ENCODE data around the gene EPB41L3. TPM values are rescaled to one million over a fixed set of nuclear protein-coding genes. Genes with fewer than 3 reads are reported as not detected.

EPB41L3 gene
- total RNA-seq, 1 donor from 2014 or later: 2.8 TPM

GRCh38 chr18:5456577-5457461 lies 87.0 kb downstream of the EPB41L3 start:
- intact Hi-C loops (cut with micrococcal nuclease): loop anchor here (1.0 to 10.0 kb wide), 6 partner anchors 90 to 408 kb away; no protein-coding TSS in a partner anchor

GRCh38 chr18:5455674-5456073 lies 88.1 kb downstream of the EPB41L3 start:
- intact Hi-C loops (cut with micrococcal nuclease): loop anchor here (1.0 to 10.0 kb wide), 6 partner anchors 91 to 409 kb away; no protein-coding TSS in a partner anchor

GRCh38 chr18:5452943-5453443 lies 90.8 kb downstream of the EPB41L3 start:
- intact Hi-C loops (cut with micrococcal nuclease): loop anchor here (10.0 kb wide), 1 partner anchor 412 kb away; no protein-coding TSS in a partner anchor

- intact Hi-C loops (cut with micrococcal nuclease): loop anchor here (10.0 kb wide), 1 partner anchor 413 kb away; no protein-coding TSS in a partner anchor
Observed at GRCh38 chr18:5451871-5452270, 91.9 kb downstream of the EPB41L3 start.

GRCh38 chr18:5451150-5451549 lies 92.6 kb downstream of the EPB41L3 start:
- intact Hi-C loops (cut with micrococcal nuclease): loop anchor here (10.0 kb wide), 1 partner anchor 414 kb away; no protein-coding TSS in a partner anchor

GRCh38 chr18:5449858-5450509 lies 93.8 kb downstream of the EPB41L3 start:
- intact Hi-C loops (cut with micrococcal nuclease): loop anchor here (10.0 kb wide), 1 partner anchor 415 kb away; no protein-coding TSS in a partner anchor

GRCh38 chr18:5447442-5447841 lies 96.4 kb downstream of the EPB41L3 start:
- intact Hi-C loops (cut with micrococcal nuclease): no loop called here

GRCh38 chr18:5444847-5445246 lies 99.0 kb downstream of the EPB41L3 start:
- intact Hi-C loops (cut with micrococcal nuclease): no loop called here

- intact Hi-C loops (cut with micrococcal nuclease): no loop called here
Observed at GRCh38 chr18:5444269-5444668, 99.5 kb downstream of the EPB41L3 start.

- intact Hi-C loops (cut with micrococcal nuclease): no loop called here
Observed at GRCh38 chr18:5439986-5440696, 103.7 kb downstream of the EPB41L3 start.

GRCh38 chr18:5434425-5434824 lies 109.4 kb downstream of the EPB41L3 start:
- intact Hi-C loops (cut with micrococcal nuclease): no loop called here

GRCh38 chr18:5431836-5432575 lies 111.8 kb downstream of the EPB41L3 start:
- intact Hi-C loops (cut with micrococcal nuclease): no loop called here

- intact Hi-C loops (cut with micrococcal nuclease): no loop called here
Observed at GRCh38 chr18:5430131-5430530, 113.7 kb downstream of the EPB41L3 start.

- intact Hi-C loops (cut with micrococcal nuclease): loop anchor here (5.0 to 10.0 kb wide), 5 partner anchors 45 to 357 kb away; no protein-coding TSS in a partner anchor
Observed at GRCh38 chr18:5429681-5430080, 114.1 kb downstream of the EPB41L3 start.

GRCh38 chr18:5425721-5426120 lies 118.1 kb downstream of the EPB41L3 start:
- intact Hi-C loops (cut with micrococcal nuclease): loop anchor here (2.0 to 10.0 kb wide), 6 partner anchors 49 to 353 kb away; no protein-coding TSS in a partner anchor

GRCh38 chr18:5424903-5425664 lies 118.7 kb downstream of the EPB41L3 start:
- intact Hi-C loops (cut with micrococcal nuclease): loop anchor here (2.0 to 10.0 kb wide), 6 partner anchors 50 to 353 kb away; no protein-coding TSS in a partner anchor

GRCh38 chr18:5422626-5423025 lies 121.2 kb downstream of the EPB41L3 start:
- intact Hi-C loops (cut with micrococcal nuclease): loop anchor here (10.0 kb wide), 3 partner anchors 52 to 332 kb away; no protein-coding TSS in a partner anchor

GRCh38 chr18:5421981-5422380 lies 121.8 kb downstream of the EPB41L3 start:
- intact Hi-C loops (cut with micrococcal nuclease): loop anchor here (10.0 kb wide), 3 partner anchors 53 to 333 kb away; no protein-coding TSS in a partner anchor

GRCh38 chr18:5420906-5421305 lies 122.9 kb downstream of the EPB41L3 start:
- intact Hi-C loops (cut with micrococcal nuclease): loop anchor here (10.0 kb wide), 3 partner anchors 54 to 334 kb away; no protein-coding TSS in a partner anchor
